ENCODE results near the gene GSG1L2. TPM values are rescaled to one million over a fixed set of nuclear protein-coding genes. Genes with fewer than 3 reads are reported as not detected.

Gene GSG1L2
- polyA plus RNA-seq, 1 donor (not counting 4 experiments of a cell fraction or from before 2014, with no cell fraction given), result not detected

DNA sequence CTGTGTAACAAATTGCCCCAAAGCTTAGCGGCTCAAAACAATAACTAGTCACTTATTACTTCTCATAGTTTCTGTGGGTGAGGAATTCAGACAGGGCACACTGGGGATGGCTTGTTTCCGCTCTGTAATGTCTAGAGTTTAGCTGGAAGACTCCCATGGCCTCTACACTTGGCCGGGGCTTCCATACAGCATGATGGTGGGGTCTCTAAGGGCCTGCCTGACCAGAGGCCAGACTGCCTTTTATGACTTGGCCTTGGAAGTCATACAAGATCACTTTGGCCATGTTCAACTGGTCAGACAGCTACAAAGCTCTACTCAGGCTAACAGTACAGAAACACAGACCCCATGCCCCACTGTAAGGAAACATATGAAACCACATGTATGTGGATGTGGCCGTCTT lies 12.0 kb upstream of the GSG1L2 start:
- DNase-seq (ENCODE audit: low read depth, low spot score), result no peak
- H3K9ac ChIP-seq (ENCODE audit: control insufficient read depth, extremely low read depth, insufficient read depth, low read length), result no peak overlapping the region

DNA sequence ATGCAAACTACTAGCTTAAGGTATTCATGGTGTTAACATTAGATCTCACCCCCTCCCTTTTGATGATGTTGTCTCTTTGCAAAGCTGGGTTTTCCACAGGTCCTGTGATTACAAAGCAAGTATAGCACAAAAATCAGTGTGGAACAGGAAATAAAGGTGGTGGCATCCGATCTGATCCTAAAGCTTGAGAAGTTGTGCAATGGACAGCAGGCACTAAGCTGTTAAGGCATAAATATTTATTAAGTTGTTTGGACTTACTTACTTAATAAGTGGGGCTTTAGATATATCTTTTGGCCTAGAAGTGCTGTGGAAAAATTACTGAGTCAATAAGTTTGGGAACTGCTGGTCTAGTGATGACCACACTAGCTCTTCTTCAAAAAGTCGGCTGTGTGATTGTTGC lies 8.8 kb upstream of the GSG1L2 start:
- Histone ChIP-seq H3K9me1 (ENCODE audit: control insufficient read depth, extremely low read depth, insufficient read depth, low read length) (no peaks in the 10 kb centered on the region), H3K27ac (ENCODE audit: control insufficient read depth, insufficient read depth, low read length) (no peak overlapping the region)
- dilution Hi-C loops (cut with MboI; ENCODE audit: extremely low pct_ligation_motif_present, low sequenced_read_pairs), result no loop called here

More for the DNA sequence above, 12.0 kb upstream of the GSG1L2 start:
- Histone ChIP-seq H3K4me1 (ENCODE audit: control insufficient read depth, extremely low read depth, insufficient read depth, low read length) (no peaks in the 10 kb centered on the region), H3K4me2 (ENCODE audit: control insufficient read depth, extremely low read depth, insufficient read depth, low read depth, low read length) (no peak overlapping the region), H3K27ac (ENCODE audit: control insufficient read depth, insufficient read depth, low read length) (no peak overlapping the region), H3K9me1 (ENCODE audit: control insufficient read depth, extremely low read depth, insufficient read depth, low read length) (no peaks in the 10 kb centered on the region), H3K9me3 (ENCODE audit: control insufficient read depth, low read depth, low read length) (no peaks in the 10 kb centered on the region), H4K20me1 (ENCODE audit: control insufficient read depth, extremely low read depth, insufficient read depth, low read length) (no peaks in the 10 kb centered on the region), H3K79me2 (ENCODE audit: control insufficient read depth, insufficient read depth, low read length) (no peaks in the 10 kb centered on the region), H3K36me3 (ENCODE audit: control insufficient read depth in 2 of 2, extremely low read depth in 1 of 2, insufficient read depth in 2 of 2, low read length in 2 of 2) (no peaks in the 10 kb centered on the region), H3K27me3 (ENCODE audit: control insufficient read depth, extremely low read depth, insufficient read depth, low read length) (no peaks in the 10 kb centered on the region), H3K4me3 (ENCODE audit: control insufficient read depth in 2 of 3, extremely low read depth in 1 of 3, insufficient read depth in 2 of 3, low read depth in 1 of 3, low read length in 3 of 3) (no peak overlapping the region), H2AFZ (ENCODE audit: control insufficient read depth, low read length) (no peak overlapping the region)
- no peak for FAIRE-seq
- dilution Hi-C loops (cut with MboI; ENCODE audit: extremely low pct_ligation_motif_present, low sequenced_read_pairs), result no loop called here
- TF ChIP-seq EZH2 (IDR thresholded peaks at IDR 0.05; ENCODE audit: low read length), result no peak
- TF ChIP-seq, protein P1, sequence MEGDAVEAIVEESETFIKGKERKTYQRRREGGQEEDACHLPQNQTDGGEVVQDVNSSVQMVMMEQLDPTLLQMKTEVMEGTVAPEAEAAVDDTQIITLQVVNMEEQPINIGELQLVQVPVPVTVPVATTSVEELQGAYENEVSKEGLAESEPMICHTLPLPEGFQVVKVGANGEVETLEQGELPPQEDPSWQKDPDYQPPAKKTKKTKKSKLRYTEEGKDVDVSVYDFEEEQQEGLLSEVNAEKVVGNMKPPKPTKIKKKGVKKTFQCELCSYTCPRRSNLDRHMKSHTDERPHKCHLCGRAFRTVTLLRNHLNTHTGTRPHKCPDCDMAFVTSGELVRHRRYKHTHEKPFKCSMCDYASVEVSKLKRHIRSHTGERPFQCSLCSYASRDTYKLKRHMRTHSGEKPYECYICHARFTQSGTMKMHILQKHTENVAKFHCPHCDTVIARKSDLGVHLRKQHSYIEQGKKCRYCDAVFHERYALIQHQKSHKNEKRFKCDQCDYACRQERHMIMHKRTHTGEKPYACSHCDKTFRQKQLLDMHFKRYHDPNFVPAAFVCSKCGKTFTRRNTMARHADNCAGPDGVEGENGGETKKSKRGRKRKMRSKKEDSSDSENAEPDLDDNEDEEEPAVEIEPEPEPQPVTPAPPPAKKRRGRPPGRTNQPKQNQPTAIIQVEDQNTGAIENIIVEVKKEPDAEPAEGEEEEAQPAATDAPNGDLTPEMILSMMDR (optimal IDR thresholded peaks at IDR 0.05 in 1 of 3, IDR thresholded peaks at IDR 0.05 in 1 of 3, conservative IDR thresholded peaks at IDR 0.05 in 1 of 3; ENCODE audit: extremely low read depth in 1 of 3, insufficient read depth in 2 of 3, low read length in 3 of 3), result no peak

More for the DNA sequence above, 8.8 kb upstream of the GSG1L2 start:
- FAIRE-seq (no peak), DNase-seq (ENCODE audit: low read depth, low spot score) (no peak)
- no peak overlapping the region for H3K4me2 ChIP-seq (ENCODE audit: control insufficient read depth, extremely low read depth, insufficient read depth, low read depth, low read length)
- H2AFZ ChIP-seq (ENCODE audit: control insufficient read depth, low read length), result no peak overlapping the region
- no peaks in the 10 kb centered on the region for H3K27me3 ChIP-seq (ENCODE audit: control insufficient read depth, extremely low read depth, insufficient read depth, low read length)
- H3K36me3 ChIP-seq (ENCODE audit: control insufficient read depth in 2 of 2, extremely low read depth in 1 of 2, insufficient read depth in 2 of 2, low read length in 2 of 2), result no peaks in the 10 kb centered on the region
- no peak overlapping the region for H3K4me3 ChIP-seq (ENCODE audit: control insufficient read depth in 2 of 3, extremely low read depth in 1 of 3, insufficient read depth in 2 of 3, low read depth in 1 of 3, low read length in 3 of 3)
- H4K20me1 ChIP-seq (ENCODE audit: control insufficient read depth, extremely low read depth, insufficient read depth, low read length), result no peaks in the 10 kb centered on the region
- no peaks in the 10 kb centered on the region for H3K4me1 ChIP-seq (ENCODE audit: control insufficient read depth, extremely low read depth, insufficient read depth, low read length)
- H3K9me3 ChIP-seq (ENCODE audit: control insufficient read depth, low read depth, low read length), result no peaks in the 10 kb centered on the region
- H3K79me2 ChIP-seq (ENCODE audit: control insufficient read depth, insufficient read depth, low read length), result no peaks in the 10 kb centered on the region
- TF ChIP-seq EZH2 (IDR thresholded peaks at IDR 0.05; ENCODE audit: low read length), result no peak
- TF ChIP-seq, protein P1 (optimal IDR thresholded peaks at IDR 0.05 in 1 of 3, IDR thresholded peaks at IDR 0.05 in 1 of 3, conservative IDR thresholded peaks at IDR 0.05 in 1 of 3; ENCODE audit: extremely low read depth in 1 of 3, insufficient read depth in 2 of 3, low read length in 3 of 3), result no peak
- H3K9ac ChIP-seq (ENCODE audit: control insufficient read depth, extremely low read depth, insufficient read depth, low read length), result no peak overlapping the region

Data from keratinocyte (primary cell).